HG02938 (cell line): ENCODE results near the gene DACT3.

Source experiments
- ATAC-seq: cut with Tn5 transposase; IDR thresholded peaks from one replicate; pipeline ENCODE4 v1.9.1; 2021; ENCODE audit warnings: mild to moderate bottlenecking, moderate library complexity; ENCODE audit not compliant: unreplicated experiment

The DACT3 gene

DNA sequence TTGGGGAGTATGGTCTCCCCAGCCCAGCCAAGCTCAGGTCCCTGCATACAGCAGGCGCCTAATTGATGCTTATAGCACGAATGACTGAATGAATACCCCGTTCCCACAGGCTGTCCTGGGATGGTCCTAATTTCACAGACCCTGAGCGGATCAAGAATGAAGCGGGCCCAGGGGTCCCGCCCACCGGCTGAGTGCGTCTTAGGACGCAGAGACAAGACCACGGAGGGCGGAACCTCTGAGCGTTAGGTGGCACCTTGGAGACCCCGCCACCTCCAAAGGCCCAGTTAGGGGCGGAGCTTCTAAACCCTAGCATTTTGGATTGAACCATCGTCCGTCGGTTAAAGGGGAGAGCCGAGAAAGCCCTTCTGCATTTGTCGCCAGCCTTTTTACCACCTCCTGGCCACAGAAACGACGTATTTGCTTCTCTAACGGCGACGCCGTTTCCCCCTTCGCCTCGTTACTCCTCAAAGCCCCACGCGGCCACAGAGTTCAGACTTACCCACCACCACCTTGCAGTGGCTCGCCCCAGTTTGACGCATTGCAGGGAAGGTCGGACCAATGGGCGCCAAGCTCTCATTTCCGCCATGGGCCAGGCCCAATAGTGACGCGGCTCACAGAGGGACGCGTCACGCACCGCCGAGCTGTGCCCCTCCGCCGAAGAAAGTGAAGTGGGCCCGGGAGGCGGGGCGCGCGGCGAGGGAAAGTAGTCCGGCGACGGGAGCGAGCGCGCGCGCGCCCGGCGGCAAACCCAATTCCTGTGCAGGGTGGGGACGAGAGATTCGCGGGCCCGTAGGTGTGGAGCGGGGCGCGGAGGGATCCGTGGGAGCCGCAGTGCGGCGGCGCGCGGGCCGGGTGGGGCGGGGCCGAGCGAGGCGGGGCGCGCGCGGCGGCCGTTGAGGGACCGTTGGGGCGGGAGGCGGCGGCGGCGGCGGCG, 60.3 kb downstream of the DACT3 start:
- ATAC-seq: peak; percentile 82

DNA sequence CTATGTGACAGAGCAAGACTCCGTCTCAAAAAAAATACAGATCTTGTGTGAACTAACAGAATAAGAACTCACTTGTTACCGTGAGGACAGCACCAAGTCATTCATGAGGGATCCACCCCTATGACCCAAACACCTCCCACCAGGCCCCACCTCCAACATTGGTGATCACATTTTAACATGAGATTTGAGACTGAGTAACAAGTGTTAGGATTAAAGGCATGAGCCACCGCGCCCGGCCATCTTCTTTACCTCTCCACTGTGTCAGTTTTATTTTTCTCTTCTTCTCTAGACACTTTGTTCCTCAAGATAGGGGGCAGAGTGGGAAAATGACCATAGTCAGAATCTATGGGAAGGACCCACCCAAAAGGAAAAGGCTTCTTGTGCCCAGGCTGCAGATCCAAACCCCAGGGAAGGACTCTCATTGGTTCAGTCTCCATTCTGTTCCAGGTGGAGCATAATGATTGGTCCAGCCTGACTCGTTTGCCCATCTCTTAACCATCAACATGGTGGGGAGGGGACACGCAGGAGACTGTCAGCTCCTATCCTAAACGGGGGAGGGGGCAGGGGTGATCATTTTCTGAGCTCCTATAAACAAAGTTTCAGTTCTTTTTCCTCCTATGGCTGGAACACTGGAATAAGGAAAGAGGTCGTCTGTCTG, 61.1 kb downstream of the DACT3 start:
- ATAC-seq: no peak

DNA sequence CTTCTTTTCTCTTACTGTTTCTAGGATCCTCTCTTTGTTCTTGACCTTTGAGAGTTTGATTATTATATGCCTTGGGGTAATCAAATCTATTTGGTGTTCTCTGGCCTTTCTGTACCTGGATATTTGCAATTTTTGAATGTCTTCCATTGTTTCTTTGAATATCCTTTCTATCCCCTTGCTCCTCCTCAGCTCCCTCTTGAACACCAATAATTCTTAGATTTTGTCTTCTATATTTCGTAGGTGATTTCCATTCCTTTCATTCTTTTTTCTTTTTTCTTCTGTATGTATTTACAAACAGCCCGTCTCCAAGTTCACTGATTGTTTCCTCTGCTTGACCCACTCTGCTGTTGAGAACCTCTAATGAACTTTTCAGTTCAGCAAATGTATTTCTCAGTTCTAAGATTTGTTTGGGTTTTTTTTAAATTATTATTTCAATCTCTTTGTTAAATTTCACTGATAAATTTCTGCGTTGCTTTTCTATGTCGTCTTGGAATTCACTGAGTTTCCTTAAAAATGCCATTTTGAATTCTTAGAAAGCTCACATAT, 62.5 kb downstream of the DACT3 start:
- ATAC-seq: no peak
